Keratinocyte (primary cell): ENCODE measurements around the gene MT1E.

Experiments
- CTCF ChIP-seq, 3 experiments: IDR thresholded peaks in 1 of 3; conservative IDR thresholded peaks in 1 of 3; optimal IDR thresholded peaks in 1 of 3; 2 replicates in 2 of 3; 3 replicates in 1 of 3; pipeline versions ENCODE3 to v1.5.1; 2011; ENCODE audit warnings: low read length in 3 of 3, mild to moderate bottlenecking in 3 of 3, moderate library complexity in 2 of 3, control low read depth in 1 of 3, inconsistent platforms in 1 of 3; ENCODE audit not compliant: insufficient read depth in 2 of 3; ENCODE audit errors: extremely low read depth in 1 of 3
- EZH2 ChIP-seq: IDR thresholded peaks from one replicate; pipeline ENCODE4 v1.6.1; 2012; ENCODE audit warnings: inconsistent platforms, mild to moderate bottlenecking, low read length, moderate library complexity

- TF ChIP-seq CTCF (optimal IDR thresholded peaks at IDR 0.05 in 1 of 3, IDR thresholded peaks at IDR 0.05 in 1 of 3, conservative IDR thresholded peaks at IDR 0.05 in 1 of 3; ENCODE audit: extremely low read depth in 1 of 3, insufficient read depth in 2 of 3, low read length in 3 of 3) (no peak), EZH2 (no peak)
Observed at GRCh38 chr16:56613706-56614105, 11.9 kb upstream of the MT1E start.
